Measurements from ENCODE around the gene PACSIN3.
"Not testable (repeated sequence)": the region's sequence is repeated elsewhere in the genome, so short reads cannot be mapped to it uniquely, and the experiment has no call there.

PACSIN3 gene
- 0.90 to 2.5 reads per million in 2 experiments for total RNA-seq

- peak; percentile 24 for DNase-seq (ENCODE audit: low read depth)
Observed at GRCh38 chr11:47186076-47186699, at the start of gene PACSIN3. PACSIN3 (minus strand) TSS chr11:47186434; CDS start chr11:47182727, 3,707 bp downstream.

GRCh38 chr11:47235163-47235562 is 48.9 kb upstream of the PACSIN3 start:
- DNase-seq (ENCODE audit: low read depth): no peak

- peak; percentile 58 for DNase-seq (ENCODE audit: low read depth)
Observed at GRCh38 chr11:47234669-47235100, 48.5 kb upstream of the PACSIN3 start.

GRCh38 chr11:47233989-47234668 is 47.9 kb upstream of the PACSIN3 start:
- no peak for DNase-seq (ENCODE audit: low read depth)

GRCh38 chr11:47233051-47233450 is 46.8 kb upstream of the PACSIN3 start:
- DNase-seq (ENCODE audit: low read depth): no peak

GRCh38 chr11:47229161-47229560 is 42.9 kb upstream of the PACSIN3 start:
- DNase-seq (ENCODE audit: low read depth): no peak

GRCh38 chr11:47225552-47226400 is 39.5 kb upstream of the PACSIN3 start:
- DNase-seq (ENCODE audit: low read depth): no peak

DNA sequence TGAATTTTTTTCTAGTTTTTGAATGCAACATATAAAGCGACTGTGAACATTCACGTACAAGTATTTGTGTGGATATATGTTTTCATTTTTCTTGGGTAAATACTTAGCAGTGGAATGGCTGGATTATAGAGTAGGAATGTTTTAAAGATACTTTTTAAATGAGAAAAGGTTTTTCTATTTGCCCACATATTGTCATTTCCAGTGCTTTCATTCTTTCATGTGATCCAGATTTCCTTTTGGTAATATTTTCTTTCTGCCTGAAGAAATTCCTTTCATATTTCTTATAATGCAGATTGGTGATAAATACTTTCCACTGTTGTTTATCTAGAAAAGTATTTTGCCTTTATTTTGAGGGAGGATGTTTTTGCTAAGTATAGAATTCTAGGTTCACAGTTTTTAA is 36.5 kb upstream of the PACSIN3 start:
- no peak for DNase-seq (ENCODE audit: low read depth)

GRCh38 chr11:47220401-47220821 is 34.2 kb upstream of the PACSIN3 start:
- DNase-seq (ENCODE audit: low read depth): no peak

DNA sequence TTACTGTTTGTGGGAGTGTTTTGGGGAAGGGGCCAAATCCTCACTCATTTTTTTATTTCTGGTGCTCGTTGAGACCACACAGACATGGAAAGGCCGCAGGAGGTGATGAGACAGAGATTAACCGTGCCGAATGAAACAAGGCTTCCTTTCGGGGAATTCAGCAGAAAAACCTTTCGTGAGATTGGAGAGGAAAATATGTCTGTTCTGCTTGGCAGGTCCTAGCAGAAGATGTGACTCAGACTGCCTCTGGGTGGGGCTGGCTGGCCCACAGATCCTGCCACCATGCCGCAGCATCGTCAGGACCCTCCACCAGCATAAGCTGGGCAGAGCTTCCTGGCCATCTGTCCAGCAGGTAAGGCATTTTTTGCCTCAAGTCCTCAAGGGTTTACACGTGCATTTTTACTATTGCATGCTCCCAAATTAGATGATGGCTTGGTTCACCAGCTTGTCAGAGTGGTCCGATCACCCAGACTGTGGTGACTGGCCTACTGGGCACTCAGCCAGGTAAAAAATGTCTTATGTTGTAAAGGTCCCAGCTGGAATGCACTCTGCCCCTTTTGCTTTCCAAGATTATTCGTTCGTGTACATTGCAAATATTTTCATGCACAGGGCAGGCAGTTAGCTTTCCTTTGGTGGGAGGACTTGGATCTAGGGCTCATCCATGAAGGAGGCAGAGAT is 30.0 kb upstream of the PACSIN3 start:
- DNase-seq (ENCODE audit: low read depth): no peak

DNA sequence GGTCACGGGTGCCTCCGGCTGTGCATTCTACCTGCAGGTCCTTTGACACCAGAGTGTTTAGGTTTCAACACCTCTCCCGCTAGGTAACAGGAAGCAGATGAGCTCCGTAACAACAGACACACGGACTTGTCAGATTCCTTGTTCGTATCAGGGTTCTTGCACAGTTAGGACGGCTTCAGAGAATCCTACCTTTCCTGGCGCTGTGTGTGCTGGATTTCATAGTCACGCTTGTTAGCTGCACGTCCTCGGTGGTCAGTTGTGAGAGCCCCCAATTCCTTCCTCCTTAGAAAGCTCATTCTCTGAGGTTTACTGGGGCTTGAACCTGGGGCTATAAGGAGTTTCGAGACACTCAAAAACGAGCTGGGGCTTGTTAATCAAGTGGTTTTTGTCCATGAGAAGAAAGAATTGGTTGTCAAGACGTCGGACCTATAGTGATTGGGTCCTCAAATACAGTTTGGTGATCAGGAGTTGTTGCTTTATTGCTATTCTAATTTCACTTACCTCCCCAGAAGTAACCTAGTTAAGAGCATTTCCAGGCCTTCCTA is 29.2 kb upstream of the PACSIN3 start:
- DNase-seq (ENCODE audit: low read depth): no peak

DNA sequence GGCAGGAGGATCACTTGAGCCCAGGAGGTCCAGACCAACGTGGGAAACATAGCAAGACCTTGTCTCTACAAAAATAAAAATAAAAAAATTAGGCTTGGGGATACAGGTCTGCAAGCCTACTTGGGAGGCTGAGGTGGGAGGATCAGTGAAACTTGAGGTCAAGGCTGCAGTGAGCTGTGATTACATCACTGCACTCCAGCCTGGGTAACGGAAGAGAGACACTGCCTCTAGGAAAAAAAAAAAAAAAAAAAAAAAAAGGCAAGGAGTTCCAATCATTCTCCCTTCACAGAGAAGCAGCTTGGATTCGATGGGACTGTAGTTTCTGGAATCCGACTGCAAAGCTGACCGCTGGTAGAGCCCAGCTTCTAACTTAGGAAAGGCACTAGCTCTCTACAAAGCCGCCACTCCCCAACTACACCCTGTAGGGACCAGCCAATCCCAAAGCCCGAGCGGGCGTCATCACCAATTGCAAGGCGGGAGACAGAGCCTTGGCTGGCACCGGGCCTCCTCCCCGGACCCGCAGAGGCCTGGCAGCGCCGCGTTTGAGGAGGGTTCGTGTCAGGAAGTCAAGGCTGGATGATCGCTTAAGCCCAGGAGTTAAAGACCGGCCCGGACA is 27.8 kb upstream of the PACSIN3 start:
- peak; percentile 72 for DNase-seq (ENCODE audit: low read depth)

DNA sequence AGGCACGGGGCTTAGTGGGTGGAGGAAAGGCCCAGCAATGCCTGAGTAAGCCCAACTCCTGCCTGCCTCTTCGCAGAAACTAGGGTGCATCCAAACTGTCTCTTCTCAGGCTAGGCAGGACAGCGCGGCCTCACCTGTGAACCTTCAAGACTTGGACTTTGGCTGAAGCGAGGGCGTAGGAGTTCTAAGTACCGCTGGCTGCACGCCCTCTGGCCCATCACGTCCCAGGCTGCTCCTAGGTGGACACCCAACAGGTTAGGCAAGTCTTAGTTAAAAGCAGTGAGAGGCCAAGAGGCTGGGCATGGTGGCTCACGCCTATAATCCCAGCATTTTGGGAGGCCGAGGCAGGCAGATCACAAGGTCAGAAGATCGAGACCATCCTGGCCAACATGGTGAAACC is 26.7 kb upstream of the PACSIN3 start:
- no peak for DNase-seq (ENCODE audit: low read depth)

DNA sequence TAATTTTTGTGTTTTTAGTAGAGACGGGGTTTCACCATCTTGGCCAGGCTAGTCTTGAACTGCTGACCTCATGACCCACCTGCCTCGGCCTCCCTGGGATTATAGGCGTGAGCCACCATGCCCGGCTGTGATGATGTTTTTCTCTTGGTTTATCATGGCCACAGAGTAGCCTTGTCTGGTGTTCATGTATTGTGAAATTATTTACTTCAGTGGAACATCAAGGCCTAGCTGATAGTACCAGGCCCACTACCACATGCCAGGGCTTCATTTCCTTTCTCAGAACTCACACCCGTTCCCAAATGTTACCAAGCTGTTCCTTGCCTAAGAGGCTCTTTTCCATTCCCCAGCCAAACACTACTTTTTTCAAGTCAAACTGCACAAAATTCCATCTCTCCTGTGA is 22.4 kb upstream of the PACSIN3 start:
- DNase-seq (ENCODE audit: low read depth): no peak

GRCh38 chr11:47208008-47208552 is 21.8 kb upstream of the PACSIN3 start:
- not testable (repeated sequence) for DNase-seq (ENCODE audit: low read depth)

DNA sequence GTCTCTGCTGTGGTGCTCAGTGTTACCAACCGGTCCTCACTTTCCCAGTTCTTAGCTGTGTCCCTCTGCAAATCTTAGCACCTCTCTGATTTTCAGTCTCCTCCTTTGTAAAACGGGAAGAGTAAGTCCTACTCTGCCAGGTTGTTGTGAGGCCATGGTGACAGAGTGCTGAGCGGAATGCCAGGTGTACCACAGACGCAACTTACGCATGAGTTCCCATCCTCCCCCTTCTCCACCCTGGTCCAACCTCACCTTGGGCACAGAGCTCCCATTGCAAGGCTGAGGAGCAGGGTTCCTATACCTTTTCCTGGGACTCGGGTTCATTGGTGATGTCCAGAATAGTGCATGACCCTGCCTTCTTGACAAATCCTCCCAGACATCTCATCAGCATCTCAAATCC is 21.2 kb upstream of the PACSIN3 start:
- no peak for DNase-seq (ENCODE audit: low read depth)

DNA sequence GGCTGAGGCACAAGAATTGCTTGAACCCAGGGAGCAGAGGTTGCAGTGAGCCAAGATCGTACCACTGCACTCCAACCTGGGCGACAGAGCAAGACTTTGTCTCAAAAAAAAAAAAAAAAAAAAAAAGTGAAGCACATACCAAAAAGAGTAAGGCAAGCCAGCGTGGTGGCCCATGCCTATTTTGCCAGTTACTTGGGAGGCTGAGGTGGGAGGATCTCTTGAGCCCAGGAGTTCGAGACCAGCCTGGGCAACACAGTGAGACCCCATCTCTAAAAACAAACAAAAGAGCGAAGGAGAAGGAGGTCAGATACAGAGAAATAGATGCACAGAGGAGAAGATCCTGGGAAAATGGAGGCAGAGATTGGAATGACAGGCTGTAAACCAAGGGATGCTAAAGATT is 20.3 kb upstream of the PACSIN3 start:
- not testable (repeated sequence) for DNase-seq (ENCODE audit: low read depth)

DNA sequence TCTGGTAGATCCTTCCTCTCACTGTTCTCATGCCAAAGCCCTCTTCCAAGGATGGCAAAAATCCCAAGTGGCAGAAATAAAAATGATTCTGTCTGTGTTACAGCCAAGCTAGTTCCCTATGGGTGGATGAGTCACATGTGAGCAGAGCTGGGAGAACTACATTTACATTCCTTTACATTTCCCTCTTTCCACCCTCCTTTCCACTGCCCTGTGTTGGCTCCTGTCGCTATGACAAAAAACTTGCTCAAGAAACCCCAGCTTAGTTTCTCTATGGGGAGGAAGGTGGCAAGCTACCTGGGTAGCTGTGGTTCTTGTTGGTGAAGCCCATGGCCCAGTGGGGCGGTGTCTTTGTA is 18.4 kb upstream of the PACSIN3 start:
- DNase-seq (ENCODE audit: low read depth): no peak

DNA sequence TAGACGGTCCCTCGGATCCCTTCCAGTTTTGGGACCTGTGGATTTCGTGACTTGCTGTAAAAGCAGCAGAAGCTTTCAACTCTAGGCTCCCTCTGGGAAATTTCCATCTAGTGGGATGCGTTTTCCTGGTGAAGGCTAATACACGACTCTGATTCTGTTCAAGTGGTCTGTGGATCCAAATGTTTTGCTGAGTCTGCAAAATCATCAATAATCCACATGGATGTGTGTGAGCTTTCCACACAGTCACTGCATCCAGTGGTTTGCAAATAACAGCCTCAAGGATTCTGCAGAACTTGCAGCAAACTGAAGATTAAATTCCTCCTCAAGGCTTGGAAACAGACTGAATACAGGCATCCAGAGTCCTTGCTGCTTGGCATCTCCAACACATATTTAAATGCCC is 16.3 kb upstream of the PACSIN3 start:
- no peak for DNase-seq (ENCODE audit: low read depth)

- no peak for DNase-seq (ENCODE audit: low read depth)
Observed at GRCh38 chr11:47201015-47201414, 14.8 kb upstream of the PACSIN3 start.

GRCh38 chr11:47198161-47198560 is 11.9 kb upstream of the PACSIN3 start:
- not testable (repeated sequence) for DNase-seq (ENCODE audit: low read depth)

All from T follicular helper cell (primary cell).